GM18511 (cell line): ENCODE data around the gene ADGRL3.
"Not testable (repeated sequence)": the region's sequence is repeated elsewhere in the genome, so short reads cannot be mapped to it uniquely, and the experiment has no call there.

ENCODE experiments used
- ATAC-seq: cut with Tn5 transposase; IDR thresholded peaks from one replicate; pipeline ENCODE4 v1.9.1; 2021; ENCODE audit warnings: mild to moderate bottlenecking, moderate library complexity; ENCODE audit not compliant: unreplicated experiment

ADGRL3 gene

GRCh38 chr4:61596606-61597340, 396.6 kb downstream of the ADGRL3 start:
- ATAC-seq, result no peak

- no peak for ATAC-seq
Measured at GRCh38 chr4:61603086-61603485, 403.0 kb downstream of the ADGRL3 start.

- no peak for ATAC-seq
Measured at GRCh38 chr4:61604054-61604453, 403.9 kb downstream of the ADGRL3 start.

- ATAC-seq, result no peak
Measured at GRCh38 chr4:61605984-61606383, 405.9 kb downstream of the ADGRL3 start.

- no peak for ATAC-seq
Measured at GRCh38 chr4:61614231-61614630, 414.1 kb downstream of the ADGRL3 start.

- ATAC-seq, result no peak
Measured at GRCh38 chr4:61619528-61619927, 419.4 kb downstream of the ADGRL3 start.

- no peak for ATAC-seq
Measured at GRCh38 chr4:61628282-61628681, 428.2 kb downstream of the ADGRL3 start.

- no peak for ATAC-seq
Measured at GRCh38 chr4:61628727-61629126, 428.6 kb downstream of the ADGRL3 start.

GRCh38 chr4:61630548-61630947, 430.4 kb downstream of the ADGRL3 start:
- no peak for ATAC-seq

- ATAC-seq, result no peak
Measured at GRCh38 chr4:61638591-61638990, 438.5 kb downstream of the ADGRL3 start.

- not testable (repeated sequence) for ATAC-seq
Measured at GRCh38 chr4:61646746-61647350, 446.7 kb downstream of the ADGRL3 start.

- no peak for ATAC-seq
Measured at GRCh38 chr4:61648264-61648663, 448.1 kb downstream of the ADGRL3 start.

- no peak for ATAC-seq
Measured at GRCh38 chr4:61657016-61657415, 456.9 kb downstream of the ADGRL3 start.

- no peak for ATAC-seq
Measured at GRCh38 chr4:61661960-61662359, 461.8 kb downstream of the ADGRL3 start.

- no peak for ATAC-seq
Measured at GRCh38 chr4:61662362-61662761, 462.2 kb downstream of the ADGRL3 start.

- ATAC-seq, result no peak
Measured at GRCh38 chr4:61663310-61663709, 463.2 kb downstream of the ADGRL3 start.

GRCh38 chr4:61665649-61666048, 465.5 kb downstream of the ADGRL3 start:
- no peak for ATAC-seq

GRCh38 chr4:61666244-61666643, 466.1 kb downstream of the ADGRL3 start:
- ATAC-seq, result no peak

- ATAC-seq, result no peak
Measured at GRCh38 chr4:61671599-61671998, 471.5 kb downstream of the ADGRL3 start.

GRCh38 chr4:61675464-61675863, 475.3 kb downstream of the ADGRL3 start:
- no peak for ATAC-seq

- ATAC-seq, result no peak
Measured at GRCh38 chr4:61678297-61678696, 478.2 kb downstream of the ADGRL3 start.

GRCh38 chr4:61693520-61693919, 493.4 kb downstream of the ADGRL3 start:
- ATAC-seq, result no peak
